ENCODE data around the gene ZNF598.

DNA sequence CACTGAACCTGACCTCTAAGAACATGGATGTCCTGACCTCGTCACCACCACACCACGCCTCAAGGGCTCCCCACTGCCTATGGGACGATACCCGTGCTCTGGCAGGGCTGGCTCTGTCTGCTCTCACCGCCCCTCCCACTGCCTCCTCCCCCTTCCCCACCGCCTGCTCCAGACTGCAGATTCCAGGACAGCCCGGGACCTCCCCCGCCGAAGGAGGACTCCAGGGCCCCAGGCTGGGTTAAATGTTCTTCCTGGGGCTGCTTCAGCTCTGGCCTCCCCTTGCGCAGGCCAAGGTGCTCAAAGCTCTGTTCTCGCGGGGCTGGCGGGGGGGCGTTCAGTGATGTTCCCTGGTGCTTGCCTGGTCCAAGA is 13.1 kb upstream of the ZNF598 start:
- TF ChIP-seq, protein P1, sequence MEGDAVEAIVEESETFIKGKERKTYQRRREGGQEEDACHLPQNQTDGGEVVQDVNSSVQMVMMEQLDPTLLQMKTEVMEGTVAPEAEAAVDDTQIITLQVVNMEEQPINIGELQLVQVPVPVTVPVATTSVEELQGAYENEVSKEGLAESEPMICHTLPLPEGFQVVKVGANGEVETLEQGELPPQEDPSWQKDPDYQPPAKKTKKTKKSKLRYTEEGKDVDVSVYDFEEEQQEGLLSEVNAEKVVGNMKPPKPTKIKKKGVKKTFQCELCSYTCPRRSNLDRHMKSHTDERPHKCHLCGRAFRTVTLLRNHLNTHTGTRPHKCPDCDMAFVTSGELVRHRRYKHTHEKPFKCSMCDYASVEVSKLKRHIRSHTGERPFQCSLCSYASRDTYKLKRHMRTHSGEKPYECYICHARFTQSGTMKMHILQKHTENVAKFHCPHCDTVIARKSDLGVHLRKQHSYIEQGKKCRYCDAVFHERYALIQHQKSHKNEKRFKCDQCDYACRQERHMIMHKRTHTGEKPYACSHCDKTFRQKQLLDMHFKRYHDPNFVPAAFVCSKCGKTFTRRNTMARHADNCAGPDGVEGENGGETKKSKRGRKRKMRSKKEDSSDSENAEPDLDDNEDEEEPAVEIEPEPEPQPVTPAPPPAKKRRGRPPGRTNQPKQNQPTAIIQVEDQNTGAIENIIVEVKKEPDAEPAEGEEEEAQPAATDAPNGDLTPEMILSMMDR (IDR thresholded peaks at IDR 0.05), result no peak
- TF ChIP-seq ZFX (IDR thresholded peaks at IDR 0.05; ENCODE audit: borderline replicate concordance), result no peak

Data from 22Rv1 (cell line).